ENCODE measurements around the gene DDX1. TPM values are rescaled to one million over a fixed set of nuclear protein-coding genes. Genes with fewer than 3 reads are reported as not detected.

DDX1 gene
- total RNA-seq, 5 donors from 2014 or later (not counting 1 experiment from before 2014, with no cell fraction given) = 43.0 to 46.9 (median 45.8) TPM

- no peaks in the 10 kb centered on the region for H3K27me3 Mint-ChIP-seq
These were observed 62.4 kb downstream of the DDX1 start for GRCh38 chr2:15653806-15654726.

GRCh38 chr2:15654727-15655073, 63.0 kb downstream of the DDX1 start:
- WGBS (ENCODE audit: insufficient coverage) = 59% methylated on average over 3 of the region's 9 CpGs
- Mint-ChIP-seq H3K36me3 (no peaks in the 10 kb centered on the region), H3K27ac (no peak overlapping the region), H3K4me1 (no peaks in the 10 kb centered on the region), H3K27me3 (no peaks in the 10 kb centered on the region), H3K9me3 (no peaks in the 10 kb centered on the region), H3K4me3 (no peak overlapping the region)
- no peaks in the 10 kb centered on the region for H3K36me3 ChIP-seq (ENCODE audit: control insufficient read depth in 2 of 2, extremely low read depth in 1 of 2, insufficient read depth in 1 of 2, low read length in 1 of 2)
- no peak overlapping the region for H3K4me3 ChIP-seq (ENCODE audit: control insufficient read depth in 1 of 2, extremely low read depth in 1 of 2, low read length in 1 of 2)
- no peak overlapping the region for H3K27ac ChIP-seq (ENCODE audit: low read length)
- H3K9me3 ChIP-seq = no peaks in the 10 kb centered on the region
- DNase-seq (no peak), ATAC-seq (replicated peaks in 1 of 4) (no peak)
- ChIA-PET CTCF (no interaction called here), POLR2A (no interaction called here)
- H3K4me1 ChIP-seq (ENCODE audit: control insufficient read depth in 1 of 2, extremely low read depth in 1 of 2, insufficient read depth in 2 of 2, low read length in 2 of 2) = no peaks in the 10 kb centered on the region
- no peaks in the 10 kb centered on the region for H3K27me3 ChIP-seq (replicated peaks in 1 of 2; ENCODE audit: control insufficient read depth in 2 of 2, extremely low read depth in 1 of 2, insufficient read depth in 2 of 2, low read length in 1 of 2)

More at GRCh38 chr2:15653806-15654726, 62.4 kb downstream of the DDX1 start:
- H3K27ac Mint-ChIP-seq = no peak overlapping the region
- H3K4me1 Mint-ChIP-seq = no peaks in the 10 kb centered on the region
- Histone ChIP-seq H3K9me3 (no peaks in the 10 kb centered on the region), H3K27ac (ENCODE audit: low read length) (no peak overlapping the region), H3K27me3 (replicated peaks in 1 of 2; ENCODE audit: control insufficient read depth in 2 of 2, extremely low read depth in 1 of 2, insufficient read depth in 2 of 2, low read length in 1 of 2) (no peaks in the 10 kb centered on the region), H3K4me1 (ENCODE audit: control insufficient read depth in 1 of 2, extremely low read depth in 1 of 2, insufficient read depth in 2 of 2, low read length in 2 of 2) (no peaks in the 10 kb centered on the region), H3K4me3 (ENCODE audit: control insufficient read depth in 1 of 2, extremely low read depth in 1 of 2, low read length in 1 of 2) (no peak overlapping the region), H3K36me3 (ENCODE audit: control insufficient read depth in 2 of 2, extremely low read depth in 1 of 2, insufficient read depth in 1 of 2, low read length in 1 of 2) (no peaks in the 10 kb centered on the region)
- POLR2A ChIA-PET = no interaction called here
- 90% methylated on average over 29 of the region's 31 CpGs for WGBS (ENCODE audit: insufficient coverage)
- no peaks in the 10 kb centered on the region for H3K36me3 Mint-ChIP-seq
- DNase-seq = no peak
- no peak for ATAC-seq (replicated peaks in 1 of 4)
- no peaks in the 10 kb centered on the region for H3K9me3 Mint-ChIP-seq
- H3K4me3 Mint-ChIP-seq = no peak overlapping the region
- CTCF ChIA-PET = no interaction called here

GRCh38 chr2:15655123-15655887, 63.6 kb downstream of the DDX1 start:
- H3K27ac Mint-ChIP-seq = no peak overlapping the region
- H3K4me3 ChIP-seq (ENCODE audit: control insufficient read depth in 1 of 2, extremely low read depth in 1 of 2, low read length in 1 of 2) = no peak overlapping the region
- no peaks in the 10 kb centered on the region for H3K9me3 Mint-ChIP-seq
- WGBS (ENCODE audit: insufficient coverage) = 84% methylated on average over 6 of the region's 7 CpGs
- no peak for ATAC-seq (replicated peaks in 1 of 4)
- no peak overlapping the region for H3K27ac ChIP-seq (ENCODE audit: low read length)
- no peaks in the 10 kb centered on the region for H3K36me3 Mint-ChIP-seq
- H3K36me3 ChIP-seq (ENCODE audit: control insufficient read depth in 2 of 2, extremely low read depth in 1 of 2, insufficient read depth in 1 of 2, low read length in 1 of 2) = no peaks in the 10 kb centered on the region
- ChIA-PET CTCF (no interaction called here), POLR2A (no interaction called here)
- no peaks in the 10 kb centered on the region for H3K27me3 ChIP-seq (replicated peaks in 1 of 2; ENCODE audit: control insufficient read depth in 2 of 2, extremely low read depth in 1 of 2, insufficient read depth in 2 of 2, low read length in 1 of 2)
- no peaks in the 10 kb centered on the region for H3K9me3 ChIP-seq
- DNase-seq = no peak
- no peak overlapping the region for H3K4me3 Mint-ChIP-seq
- no peaks in the 10 kb centered on the region for H3K4me1 ChIP-seq (ENCODE audit: control insufficient read depth in 1 of 2, extremely low read depth in 1 of 2, insufficient read depth in 2 of 2, low read length in 2 of 2)
- no peaks in the 10 kb centered on the region for H3K4me1 Mint-ChIP-seq
- no peaks in the 10 kb centered on the region for H3K27me3 Mint-ChIP-seq

GRCh38 chr2:15656090-15656489, 64.4 kb downstream of the DDX1 start:
- Histone ChIP-seq H3K36me3 (ENCODE audit: control insufficient read depth in 2 of 2, extremely low read depth in 1 of 2, insufficient read depth in 1 of 2, low read length in 1 of 2) (no peaks in the 10 kb centered on the region), H3K9me3 (no peaks in the 10 kb centered on the region), H3K27ac (ENCODE audit: low read length) (no peak overlapping the region), H3K27me3 (replicated peaks in 1 of 2; ENCODE audit: control insufficient read depth in 2 of 2, extremely low read depth in 1 of 2, insufficient read depth in 2 of 2, low read length in 1 of 2) (no peaks in the 10 kb centered on the region), H3K4me1 (ENCODE audit: control insufficient read depth in 1 of 2, extremely low read depth in 1 of 2, insufficient read depth in 2 of 2, low read length in 2 of 2) (no peaks in the 10 kb centered on the region), H3K4me3 (ENCODE audit: control insufficient read depth in 1 of 2, extremely low read depth in 1 of 2, low read length in 1 of 2) (no peak overlapping the region)
- CTCF ChIA-PET = no interaction called here
- ATAC-seq (replicated peaks in 1 of 4) = no peak
- no peaks in the 10 kb centered on the region for H3K4me1 Mint-ChIP-seq
- no CpG with 5 or more reads among the region's 8 CpGs for WGBS (ENCODE audit: insufficient coverage)
- POLR2A ChIA-PET = no interaction called here
- no peaks in the 10 kb centered on the region for H3K36me3 Mint-ChIP-seq
- no peak overlapping the region for H3K4me3 Mint-ChIP-seq
- H3K9me3 Mint-ChIP-seq = no peaks in the 10 kb centered on the region
- H3K27ac Mint-ChIP-seq = no peak overlapping the region
- no peak for DNase-seq
- H3K27me3 Mint-ChIP-seq = no peaks in the 10 kb centered on the region

- no peaks in the 10 kb centered on the region for H3K4me1 Mint-ChIP-seq
- WGBS (ENCODE audit: insufficient coverage) = 94% methylated on average over 4 of the region's 9 CpGs
- CTCF ChIA-PET = no interaction called here
- DNase-seq (no peak), ATAC-seq (replicated peaks in 1 of 4) (no peak)
- Histone ChIP-seq H3K4me3 (ENCODE audit: control insufficient read depth in 1 of 2, extremely low read depth in 1 of 2, low read length in 1 of 2) (no peak overlapping the region), H3K4me1 (ENCODE audit: control insufficient read depth in 1 of 2, extremely low read depth in 1 of 2, insufficient read depth in 2 of 2, low read length in 2 of 2) (no peaks in the 10 kb centered on the region), H3K9me3 (no peaks in the 10 kb centered on the region), H3K27me3 (replicated peaks in 1 of 2; ENCODE audit: control insufficient read depth in 2 of 2, extremely low read depth in 1 of 2, insufficient read depth in 2 of 2, low read length in 1 of 2) (no peaks in the 10 kb centered on the region), H3K27ac (ENCODE audit: low read length) (no peak overlapping the region), H3K36me3 (ENCODE audit: control insufficient read depth in 2 of 2, extremely low read depth in 1 of 2, insufficient read depth in 1 of 2, low read length in 1 of 2) (no peaks in the 10 kb centered on the region)
- peaks cover 0 to 6% of the 10 kb centered on the region in 2 donors for H3K27me3 Mint-ChIP-seq
- H3K9me3 Mint-ChIP-seq = no peaks in the 10 kb centered on the region
- POLR2A ChIA-PET = no interaction called here
- H3K4me3 Mint-ChIP-seq = no peak overlapping the region
- H3K27ac Mint-ChIP-seq = no peak overlapping the region
- no peaks in the 10 kb centered on the region for H3K36me3 Mint-ChIP-seq
These were observed 66.1 kb downstream of the DDX1 start for GRCh38 chr2:15657759-15658158.

- ChIA-PET CTCF (no interaction called here), POLR2A (no interaction called here)
- Histone ChIP-seq H3K9me3 (no peaks in the 10 kb centered on the region), H3K4me1 (ENCODE audit: control insufficient read depth in 1 of 2, extremely low read depth in 1 of 2, insufficient read depth in 2 of 2, low read length in 2 of 2) (no peaks in the 10 kb centered on the region), H3K27me3 (replicated peaks in 1 of 2; ENCODE audit: control insufficient read depth in 2 of 2, extremely low read depth in 1 of 2, insufficient read depth in 2 of 2, low read length in 1 of 2) (no peaks in the 10 kb centered on the region), H3K4me3 (ENCODE audit: control insufficient read depth in 1 of 2, extremely low read depth in 1 of 2, low read length in 1 of 2) (no peak overlapping the region), H3K36me3 (ENCODE audit: control insufficient read depth in 2 of 2, extremely low read depth in 1 of 2, insufficient read depth in 1 of 2, low read length in 1 of 2) (no peaks in the 10 kb centered on the region), H3K27ac (ENCODE audit: low read length) (no peak overlapping the region)
- no peak overlapping the region for H3K27ac Mint-ChIP-seq
- no peak overlapping the region for H3K4me3 Mint-ChIP-seq
- H3K27me3 Mint-ChIP-seq = peaks cover 0 to 9% of the 10 kb centered on the region in 2 donors
- DNase-seq (no peak), ATAC-seq (replicated peaks in 1 of 4) (no peak)
- H3K4me1 Mint-ChIP-seq = no peaks in the 10 kb centered on the region
- 87% methylated on average over 4 of the region's 4 CpGs for WGBS (ENCODE audit: insufficient coverage)
- H3K9me3 Mint-ChIP-seq = peaks cover 0 to 3% (median 3%) of the 10 kb centered on the region in 3 donors
- no peaks in the 10 kb centered on the region for H3K36me3 Mint-ChIP-seq
These were observed 67.2 kb downstream of the DDX1 start for GRCh38 chr2:15658911-15659310.
